ENCODE results near the gene COL4A1. TPM values are rescaled to one million over a fixed set of nuclear protein-coding genes. Genes with fewer than 3 reads are reported as not detected.

The COL4A1 gene
- total and polyA plus RNA-seq, 2 donors from 2014 or later = 53.0 to 218 TPM

DNA sequence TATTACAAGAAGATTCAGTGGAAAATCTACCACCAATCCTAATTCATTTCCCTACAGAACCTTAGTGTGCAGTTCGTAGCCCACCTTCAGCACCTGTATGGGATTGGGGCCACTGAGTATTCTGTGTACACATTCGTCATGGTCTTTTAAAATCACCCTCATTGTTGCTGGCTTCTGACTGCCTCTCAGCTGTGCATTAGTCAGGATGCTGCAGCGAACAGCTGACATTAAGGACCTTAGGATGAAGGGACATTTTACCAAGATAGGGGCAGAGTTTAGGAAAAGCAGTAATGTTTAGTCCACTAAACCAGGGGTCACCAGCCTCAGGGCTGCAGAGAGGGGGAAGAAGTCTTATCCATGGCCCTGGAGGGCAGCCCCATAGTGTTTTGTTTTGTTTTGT, 176.5 kb downstream of the COL4A1 start:
- TF ChIP-seq CTCF (IDR thresholded peaks at IDR 0.05; ENCODE audit: borderline replicate concordance, extremely low read depth, insufficient read depth) = no peak
- FAIRE-seq (no peak), DNase-seq (no peak)
- Histone ChIP-seq H3K27me3 (ENCODE audit: control insufficient read depth, insufficient read depth, low read length) (no peaks in the 10 kb centered on the region), H3K9me3 (ENCODE audit: control insufficient read depth in 2 of 3, insufficient read depth in 1 of 3, low read length in 3 of 3) (no peaks in the 10 kb centered on the region), H3K9ac (ENCODE audit: low read length in 3 of 3) (no peak overlapping the region), H3K4me1 (ENCODE audit: control insufficient read depth in 2 of 3, insufficient read depth in 2 of 3, low read depth in 1 of 3, low read length in 3 of 3) (peaks cover 0 to 10% (median 0%) of the 10 kb centered on the region in 3 donors), H3K4me3 (ENCODE audit: low read length in 3 of 3) (no peak overlapping the region), H3K27ac (ENCODE audit: low read depth in 2 of 2, low read length in 2 of 2) (no peak overlapping the region), H3K36me3 (ENCODE audit: control insufficient read depth in 2 of 3, insufficient read depth in 3 of 3, low read length in 3 of 3) (no peaks in the 10 kb centered on the region)
- intact Hi-C loops (cut with DNase I) = no loop called here

GRCh38 chr13:110129539-110130186, 177.3 kb downstream of the COL4A1 start:
- H3K4me3 ChIP-seq (ENCODE audit: low read length in 3 of 3) = no peak overlapping the region
- no peak overlapping the region for H3K27ac ChIP-seq (ENCODE audit: low read depth in 2 of 2, low read length in 2 of 2)
- FAIRE-seq = no peak
- H3K9ac ChIP-seq (ENCODE audit: low read length in 3 of 3) = no peak overlapping the region
- peaks cover 0 to 10% (median 0%) of the 10 kb centered on the region in 3 donors for H3K4me1 ChIP-seq (ENCODE audit: control insufficient read depth in 2 of 3, insufficient read depth in 2 of 3, low read depth in 1 of 3, low read length in 3 of 3)
- no peaks in the 10 kb centered on the region for H3K27me3 ChIP-seq (ENCODE audit: control insufficient read depth, insufficient read depth, low read length)
- intact Hi-C loops (cut with DNase I) = no loop called here
- no peaks in the 10 kb centered on the region for H3K9me3 ChIP-seq (ENCODE audit: control insufficient read depth in 2 of 3, insufficient read depth in 1 of 3, low read length in 3 of 3)
- DNase-seq = no peak
- no peaks in the 10 kb centered on the region for H3K36me3 ChIP-seq (ENCODE audit: control insufficient read depth in 2 of 3, insufficient read depth in 3 of 3, low read length in 3 of 3)
- TF ChIP-seq CTCF (IDR thresholded peaks at IDR 0.05; ENCODE audit: borderline replicate concordance, extremely low read depth, insufficient read depth) = no peak

DNA sequence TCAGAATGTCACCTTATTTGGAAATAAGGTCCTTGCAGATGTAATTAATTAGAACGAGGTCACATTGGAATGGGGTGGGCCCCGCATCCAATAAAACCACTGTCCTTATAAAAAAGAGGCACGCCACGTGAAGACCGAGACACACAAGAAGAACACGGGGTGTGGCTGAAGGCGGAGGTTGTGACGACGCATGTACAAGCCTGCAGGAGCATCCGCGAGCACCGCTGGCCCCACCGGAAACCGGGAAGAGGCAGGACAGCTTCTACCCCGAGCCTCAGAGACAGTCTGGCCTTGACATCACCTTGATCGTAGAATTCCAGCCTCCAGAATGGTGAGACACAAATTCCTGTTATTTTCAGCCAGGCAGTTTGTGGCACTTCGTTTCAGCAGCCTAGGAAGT, 177.9 kb downstream of the COL4A1 start:
- no peak for FAIRE-seq
- intact Hi-C loops (cut with DNase I) = no loop called here
- peaks cover 0 to 10% (median 0%) of the 10 kb centered on the region in 3 donors for H3K4me1 ChIP-seq (ENCODE audit: control insufficient read depth in 2 of 3, insufficient read depth in 2 of 3, low read depth in 1 of 3, low read length in 3 of 3)

More for the DNA sequence above, 177.9 kb downstream of the COL4A1 start:
- Histone ChIP-seq H3K36me3 (ENCODE audit: control insufficient read depth in 2 of 3, insufficient read depth in 3 of 3, low read length in 3 of 3) (no peaks in the 10 kb centered on the region), H3K9ac (ENCODE audit: low read length in 3 of 3) (no peak overlapping the region), H3K9me3 (ENCODE audit: control insufficient read depth in 2 of 3, insufficient read depth in 1 of 3, low read length in 3 of 3) (no peaks in the 10 kb centered on the region), H3K27ac (ENCODE audit: low read depth in 2 of 2, low read length in 2 of 2) (no peak overlapping the region), H3K4me3 (ENCODE audit: low read length in 3 of 3) (no peak overlapping the region), H3K27me3 (ENCODE audit: control insufficient read depth, insufficient read depth, low read length) (no peaks in the 10 kb centered on the region)
- no peak for TF ChIP-seq CTCF (IDR thresholded peaks at IDR 0.05; ENCODE audit: borderline replicate concordance, extremely low read depth, insufficient read depth)
- DNase-seq = no peak
